ENCODE measurements around the gene TEAD4.

GRCh38 chr12:3028108-3028507 is 68.9 kb downstream of the TEAD4 start:
- no peak for TF ChIP-seq POLR2A (IDR thresholded peaks at IDR 0.05)
- TF ChIP-seq CTCF (IDR thresholded peaks at IDR 0.05): no peak
